Naive thymus-derived CD4-positive, alpha-beta T cell (primary cell): ENCODE data around the gene PLPPR2. TPM values are rescaled to one million over a fixed set of nuclear protein-coding genes. Genes with fewer than 3 reads are reported as not detected.

ENCODE experiments used
- ATAC-seq: fragments of 150-1000 bp; cut with Tn5 transposase; 2 replicates; pipeline ENCODE4 v1.10.0; 2021; ENCODE audit warnings: mild to moderate bottlenecking, moderate library complexity
- CTCF ChIA-PET: fragments of 350-600 bp; sonication (Branson Sonifier 250); formaldehyde crosslinking; loops from one replicate; lab custom pipeline; 2021; ENCODE audit warnings: antibody characterized with exemption; lab: Charles Lee
- POLR2A ChIA-PET: fragments of 350-600 bp; sonication (Branson Sonifier 250); formaldehyde crosslinking; loops from one replicate; lab custom pipeline; 2021; ENCODE audit warnings: antibody characterized with exemption, inconsistent platforms; lab: Charles Lee
- DNase-seq, 9 donors: peaks; one replicate each; pipeline versions ENCODE4 v3.0.0 to v3.0.0-alpha.2; 2020 to 2022; ENCODE audit warnings: mixed read lengths in 1 of 9
- H3K27ac ChIP-seq: one replicate; pipeline ENCODE4 v1.7.0; 2013; ENCODE audit warnings: mild to moderate bottlenecking, low read depth, low read length, moderate library complexity
- H3K27me3 ChIP-seq, 2 donors: one replicate each; pipeline ENCODE4 v1.7.0; 2013; ENCODE audit warnings: low read length in 2 of 2, mild to moderate bottlenecking in 2 of 2, moderate library complexity in 2 of 2; ENCODE audit not compliant: control insufficient read depth in 2 of 2, insufficient read depth in 2 of 2
- H3K36me3 ChIP-seq, 3 experiments: 1 replicate in 2 of 3; 2 replicates in 1 of 3; pipeline ENCODE4 v1.7.0; 2013; ENCODE audit warnings: low read length in 3 of 3, mild to moderate bottlenecking in 3 of 3, moderate library complexity in 1 of 3; ENCODE audit not compliant: insufficient read depth in 3 of 3, control insufficient read depth in 2 of 3
- H3K4me1 ChIP-seq, 2 donors: one replicate each; pipeline ENCODE4 v1.7.0; 2013; ENCODE audit warnings: low read length in 2 of 2, mild to moderate bottlenecking in 2 of 2, moderate library complexity in 1 of 2; ENCODE audit not compliant: control insufficient read depth in 2 of 2, insufficient read depth in 2 of 2
- H3K4me3 ChIP-seq: 2 replicates; pipeline ENCODE4 v1.7.0; 2013; ENCODE audit warnings: mild to moderate bottlenecking, low read length
- H3K9me3 ChIP-seq, 3 experiments: 1 replicate in 2 of 3; 2 replicates in 1 of 3; pipeline ENCODE4 v1.7.0; 2013; ENCODE audit warnings: low read length in 3 of 3; ENCODE audit not compliant: control insufficient read depth in 2 of 3
- H3K27ac Mint-ChIP-seq, 9 donors: one replicate each; pipeline ENCODE4 v1.8.0; 2020 to 2022; ENCODE audit warnings: mixed read lengths in 9 of 9, mild to moderate bottlenecking in 8 of 9, moderate library complexity in 5 of 9, inconsistent platforms in 2 of 9
- H3K27me3 Mint-ChIP-seq, 5 donors: one replicate each; pipeline ENCODE4 v1.8.0; 2021 to 2022; ENCODE audit warnings: mixed read lengths in 5 of 5, mild to moderate bottlenecking in 1 of 5
- H3K36me3 Mint-ChIP-seq, 5 donors: one replicate each; pipeline ENCODE4 v1.8.0; 2020 to 2022; ENCODE audit warnings: mixed read lengths in 5 of 5, mild to moderate bottlenecking in 3 of 5, inconsistent platforms in 1 of 5
- H3K4me1 Mint-ChIP-seq, 7 donors: one replicate each; pipeline ENCODE4 v1.8.0; 2020 to 2022; ENCODE audit warnings: mixed read lengths in 7 of 7, mild to moderate bottlenecking in 3 of 7, inconsistent platforms in 1 of 7
- H3K4me3 Mint-ChIP-seq, 10 donors: one replicate each; pipeline ENCODE4 v1.8.0; 2020 to 2022; ENCODE audit warnings: mild to moderate bottlenecking in 10 of 10, mixed read lengths in 10 of 10, moderate library complexity in 6 of 10, inconsistent platforms in 2 of 10
- H3K9me3 Mint-ChIP-seq, 11 donors: one replicate each; pipeline ENCODE4 v1.8.0; 2020 to 2022; ENCODE audit warnings: mixed read lengths in 11 of 11, mild to moderate bottlenecking in 4 of 11, inconsistent platforms in 1 of 11, moderate library complexity in 1 of 11
- intact Hi-C, 2 donors: fragments of 100-400 bp; cut with micrococcal nuclease; formaldehyde crosslinking; loops; one replicate each; pipeline ENCODE4 v1.15.1; 2023
- polyA plus RNA-seq, 2 donors: library from polyadenylated mRNA; unstranded; fragments of 300-500 nt; fragmentation: Illumina TruSeq; gene quantifications; one replicate each; pipeline ENCODE4 v1.2.3, GENCODE V29; 2021
- total RNA-seq, 6 experiments: library from RNA in 5 of 6; stranded (reverse) in 5 of 6; gene quantifications; 1 replicate in 5 of 6; 2 replicates in 1 of 6; pipeline ENCODE4 v1.2.3 and lab custom pipeline; 2021 to 2026

The PLPPR2 gene
- total and polyA plus RNA-seq, 7 experiments from 2014 or later, result 0.92 to 31.0 (median 12.8) TPM

DNA sequence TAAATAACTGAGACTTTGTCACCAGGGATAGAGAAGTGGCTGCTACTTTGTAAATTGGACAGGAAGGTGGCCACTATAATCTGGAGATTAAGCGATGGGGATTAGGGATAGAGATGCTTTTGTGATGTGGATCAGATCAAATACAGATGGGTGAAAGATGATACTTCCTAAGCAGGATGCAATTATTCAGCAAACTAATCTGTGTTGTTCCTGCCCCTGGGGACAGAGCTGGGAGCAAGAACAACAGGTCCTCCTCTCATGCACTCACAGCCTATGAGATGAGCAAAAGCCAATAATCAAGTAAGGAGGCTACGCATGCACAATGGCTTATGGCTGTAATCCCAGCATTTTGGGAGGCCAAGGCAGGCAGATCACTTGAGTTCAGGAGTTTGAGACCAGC, 59.3 kb downstream of the PLPPR2 start:
- Histone ChIP-seq H3K27me3 (peaks cover 0 to 3% of the 10 kb centered on the region in 2 donors), H3K36me3 (no peaks in the 10 kb centered on the region), H3K27ac (no peak overlapping the region), H3K4me1 (no peaks in the 10 kb centered on the region), H3K9me3 (no peaks in the 10 kb centered on the region), H3K4me3 (no peak overlapping the region)
- peak overlapping the region in 1 of 9 donors; percentile 3 for H3K27ac Mint-ChIP-seq
- intact Hi-C loops, result no loop called here
- H3K4me3 Mint-ChIP-seq, result no peak overlapping the region
- no peak for DNase-seq
- POLR2A ChIA-PET, result no interaction called here
- H3K36me3 Mint-ChIP-seq, result no peaks in the 10 kb centered on the region
- CTCF ChIA-PET, result no interaction called here
- peaks cover 0 to 2% (median 0%) of the 10 kb centered on the region in 11 donors for H3K9me3 Mint-ChIP-seq
- no peak for ATAC-seq
- H3K4me1 Mint-ChIP-seq, result peaks cover 0 to 7% (median 4%) of the 10 kb centered on the region in 7 donors
- peaks cover 5 to 48% (median 18%) of the 10 kb centered on the region in 5 donors for H3K27me3 Mint-ChIP-seq

Other genes starting within 250 kb of the PLPPR2 start
- 10 to 100 TPM in 1 of 5 experiments, 1 to 10 TPM in 2, under 1 TPM in 2; 0.56 to 45.4 (median 1.9) TPM for gene SPC24, start 199.7 kb upstream of the PLPPR2 start, total RNA-seq
- gene SPC24, start 199.7 kb upstream of the PLPPR2 start, polyA plus RNA-seq, result under 1 TPM in 1 of 2 donors, not detected in 1; 0.33 TPM
- 1 to 10 TPM in 1 of 5 experiments, under 1 TPM in 4; 0.32 to 2.9 (median 0.53) TPM for gene KANK2, start 157.9 kb upstream of the PLPPR2 start, total RNA-seq
- not detected for gene KANK2, start 157.9 kb upstream of the PLPPR2 start, polyA plus RNA-seq
- not detected for gene ANGPTL8, start 115.8 kb upstream of the PLPPR2 start, total RNA-seq
- gene ANGPTL8, start 115.8 kb upstream of the PLPPR2 start, polyA plus RNA-seq, result not detected
- 1 to 10 TPM in 2 of 5 experiments, under 1 TPM in 1, not detected in 2; 0.73 to 5.2 (median 1.5) TPM for gene DOCK6, start 92.9 kb upstream of the PLPPR2 start, total RNA-seq
- gene DOCK6, start 92.9 kb upstream of the PLPPR2 start, polyA plus RNA-seq, result not detected
- gene TSPAN16, start 59.3 kb upstream of the PLPPR2 start, total RNA-seq, result not detected
- not detected for gene TSPAN16, start 59.3 kb upstream of the PLPPR2 start, polyA plus RNA-seq
- 10 to 100 TPM in 2 of 5 experiments, 1 to 10 TPM in 3; 7.4 to 38.2 (median 8.8) TPM for gene RAB3D, start 15.8 kb upstream of the PLPPR2 start, total RNA-seq
- 1 to 10 TPM; 1.4 to 2.3 TPM for gene RAB3D, start 15.8 kb upstream of the PLPPR2 start, polyA plus RNA-seq
- 10 to 100 TPM; 19.5 to 36.7 (median 29.5) TPM for gene TMEM205, start 9.2 kb upstream of the PLPPR2 start, total RNA-seq
- gene TMEM205, start 9.2 kb upstream of the PLPPR2 start, polyA plus RNA-seq, result 10 to 100 TPM; 66.7 to 81.0 TPM
- gene CCDC159, start 8.9 kb upstream of the PLPPR2 start, total RNA-seq, result 10 to 100 TPM; 17.6 to 87.4 (median 84.3) TPM
- 10 to 100 TPM in 1 of 2 donors, 1 to 10 TPM in 1; 10.0 to 19.6 TPM for gene CCDC159, start 8.9 kb upstream of the PLPPR2 start, polyA plus RNA-seq
- gene SWSAP1, start 19.2 kb downstream of the PLPPR2 start, total RNA-seq, result 1 to 10 TPM; 3.4 to 4.2 (median 4.0) TPM
- gene SWSAP1, start 19.2 kb downstream of the PLPPR2 start, polyA plus RNA-seq, result 1 to 10 TPM; 5.9 to 7.3 TPM
- 1 to 10 TPM; 5.1 to 9.5 (median 8.4) TPM for gene EPOR, start 28.9 kb downstream of the PLPPR2 start, total RNA-seq
- gene EPOR, start 28.9 kb downstream of the PLPPR2 start, polyA plus RNA-seq, result 10 to 100 TPM in 1 of 2 donors, 1 to 10 TPM in 1; 5.9 to 14.8 TPM
- not detected for gene RGL3, start 63.9 kb downstream of the PLPPR2 start, total RNA-seq
- not detected for gene RGL3, start 63.9 kb downstream of the PLPPR2 start, polyA plus RNA-seq
- not detected for gene ODAD3, start 79.7 kb downstream of the PLPPR2 start, total RNA-seq
- not detected for gene ODAD3, start 79.7 kb downstream of the PLPPR2 start, polyA plus RNA-seq
- gene PRKCSH, start 80.2 kb downstream of the PLPPR2 start, total RNA-seq, result 100 to 1,000 TPM; 254 to 332 (median 288) TPM
- gene PRKCSH, start 80.2 kb downstream of the PLPPR2 start, polyA plus RNA-seq, result 10 to 100 TPM; 30.6 to 53.9 TPM
- gene ELAVL3, start 125.6 kb downstream of the PLPPR2 start, total RNA-seq, result under 1 TPM in 1 of 5 experiments, not detected in 4; 0.19 TPM
- gene ELAVL3, start 125.6 kb downstream of the PLPPR2 start, polyA plus RNA-seq, result not detected
- gene ZNF653, start 150.4 kb downstream of the PLPPR2 start, total RNA-seq, result 10 to 100 TPM; 10.0 to 23.9 (median 22.0) TPM
- gene ZNF653, start 150.4 kb downstream of the PLPPR2 start, polyA plus RNA-seq, result 1 to 10 TPM; 1.7 to 4.6 TPM
- gene ECSIT, start 173.7 kb downstream of the PLPPR2 start, total RNA-seq, result 10 to 100 TPM; 25.8 to 50.3 (median 32.5) TPM
- gene ECSIT, start 173.7 kb downstream of the PLPPR2 start, polyA plus RNA-seq, result 10 to 100 TPM; 36.0 to 46.2 TPM
- gene CNN1, start 183.4 kb downstream of the PLPPR2 start, total RNA-seq, result not detected
- not detected for gene CNN1, start 183.4 kb downstream of the PLPPR2 start, polyA plus RNA-seq
- gene ELOF1, start 203.8 kb downstream of the PLPPR2 start, total RNA-seq, result 10 to 100 TPM; 34.0 to 59.8 (median 41.9) TPM
- 10 to 100 TPM; 80.0 to 95.5 TPM for gene ELOF1, start 203.8 kb downstream of the PLPPR2 start, polyA plus RNA-seq
- gene ACP5, start 222.2 kb downstream of the PLPPR2 start, total RNA-seq, result 10 to 100 TPM; 17.4 to 29.6 (median 23.9) TPM
- 10 to 100 TPM; 14.7 to 21.5 TPM for gene ACP5, start 222.2 kb downstream of the PLPPR2 start, polyA plus RNA-seq
- 10 to 100 TPM in 3 of 5 experiments, 1 to 10 TPM in 2; 5.2 to 15.4 (median 12.3) TPM for gene ZNF627, start 242.1 kb downstream of the PLPPR2 start, total RNA-seq
- 10 to 100 TPM; 10.7 to 12.3 TPM for gene ZNF627, start 242.1 kb downstream of the PLPPR2 start, polyA plus RNA-seq